SK-N-SH (cell line): Measurements from ENCODE around the gene OR2A5. TPM values are rescaled to one million over a fixed set of nuclear protein-coding genes. Genes with fewer than 3 reads are reported as not detected.

ENCODE experiments used
- CTCF ChIA-PET: fragments of 300-600, 350-600 bp; formaldehyde crosslinking; extraction: SDS; loops from one replicate; lab custom pipeline; 2021; lab: Yijun Ruan, JAX
- POLR2A ChIA-PET: fragments of 350-600 bp; sonication (Branson Sonifier 250); formaldehyde crosslinking; extraction: SDS; loops from one replicate; lab custom pipeline; 2020; ENCODE audit warnings: antibody characterized with exemption, inconsistent platforms; lab: Yijun Ruan, JAX
- DNase-seq: peaks from one replicate; pipeline ENCODE4 v3.0.0; 2012
- H2AFZ ChIP-seq: fragments of 200-600 bp; sonication (generic); 2 replicates; pipeline ENCODE4 v1.8.1; 2016; ENCODE audit warnings: antibody characterized with exemption, mild to moderate bottlenecking, low read depth
- H3F3A ChIP-seq: fragments of 200-600 bp; sonication (generic); replicated peaks from 2 replicates; pipeline ENCODE3; 2016; ENCODE audit warnings: antibody characterized with exemption, mild to moderate bottlenecking; ENCODE audit not compliant: insufficient read depth
- H3K27ac ChIP-seq, 2 experiments: fragments of 200-500 bp in 1 of 2; fragments of 200-600 bp in 1 of 2; sonication (Bioruptor generic) in 1 of 2; sonication (generic), shearing (Covaris generic) in 1 of 2; 2 replicates each; pipeline versions ENCODE4 v1.5.1 to v1.6.1; 2014 to 2016; ENCODE audit warnings: low read depth in 2 of 2, inconsistent platforms in 1 of 2, low read length in 1 of 2, mild to moderate bottlenecking in 1 of 2, mixed read lengths in 1 of 2
- H3K27me3 ChIP-seq: fragments of 200-600 bp; sonication (generic), shearing (Covaris generic); 2 replicates; pipeline ENCODE4 v1.6.1; 2016; ENCODE audit warnings: mixed run types; ENCODE audit not compliant: insufficient read depth
- H3K36me3 ChIP-seq, 2 experiments: fragments of 200-500 bp in 1 of 2; fragments of 200-600 bp in 1 of 2; sonication (Bioruptor generic) in 1 of 2; sonication (generic) in 1 of 2; replicated peaks in 1 of 2; 2 replicates each; pipeline versions ENCODE3 to v1.5.1; 2014 to 2016; ENCODE audit warnings: low read length in 1 of 2, mild to moderate bottlenecking in 1 of 2; ENCODE audit not compliant: insufficient read depth in 2 of 2, control insufficient read depth in 1 of 2
- H3K4me1 ChIP-seq, 2 experiments: fragments of 200-500 bp in 1 of 2; fragments of 200-600 bp in 1 of 2; sonication (Bioruptor generic) in 1 of 2; sonication (generic), shearing (Covaris generic) in 1 of 2; 2 replicates each; pipeline versions ENCODE4 v1.5.1 to v1.6.1; 2014 to 2016; ENCODE audit warnings: low read depth in 1 of 2, low read length in 1 of 2, mixed run types in 1 of 2; ENCODE audit not compliant: insufficient read depth in 2 of 2, control insufficient read depth in 1 of 2
- H3K4me2 ChIP-seq: fragments of 200-600 bp; sonication (generic), shearing (Covaris generic); 2 replicates; pipeline ENCODE4 v1.6.1; 2017; ENCODE audit warnings: mixed run types
- H3K4me3 ChIP-seq, 2 experiments: fragments of 200-500 bp in 1 of 2; fragments of 200-600 bp in 1 of 2; sonication (Bioruptor generic) in 1 of 2; sonication (generic), shearing (Covaris generic) in 1 of 2; 2 replicates each; pipeline versions ENCODE4 v1.5.1 to v1.8.1; 2014 to 2016; ENCODE audit warnings: low read depth in 2 of 2, inconsistent platforms in 1 of 2, low read length in 1 of 2, mild to moderate bottlenecking in 1 of 2, mixed read lengths in 1 of 2, moderate library complexity in 1 of 2
- H3K79me2 ChIP-seq: fragments of 200-600 bp; sonication (generic); 2 replicates; pipeline ENCODE4 v1.8.1; 2017; ENCODE audit warnings: mild to moderate bottlenecking; ENCODE audit not compliant: insufficient read depth
- H3K9ac ChIP-seq: fragments of 200-600 bp; sonication (generic); 2 replicates; pipeline ENCODE4 v1.6.1; 2017; ENCODE audit warnings: mixed run types
- H3K9me2 ChIP-seq: fragments of 200-600 bp; sonication (generic); 2 replicates; pipeline ENCODE4 v1.6.1; 2017; ENCODE audit warnings: mixed run types
- H3K9me3 ChIP-seq: fragments of 200-600 bp; sonication (generic); 2 replicates; pipeline ENCODE4 v1.6.1; 2017; ENCODE audit warnings: mixed run types, mild to moderate bottlenecking, moderate library complexity
- H4K20me1 ChIP-seq: fragments of 200-600 bp; sonication (generic); 2 replicates; pipeline ENCODE4 v1.6.1; 2017; ENCODE audit warnings: mild to moderate bottlenecking, mixed run types; ENCODE audit not compliant: insufficient read depth
- EZH2phosphoT487 ChIP-seq: fragments of 200-600 bp; sonication (generic); IDR thresholded peaks from 2 replicates; pipeline ENCODE4 v1.6.1; 2017; ENCODE audit warnings: low read depth, mixed run types, mild to moderate bottlenecking, antibody characterized with exemption, moderate library complexity, borderline replicate concordance
- GATA2 ChIP-seq: sonication (generic); formaldehyde crosslinking; IDR thresholded peaks from 2 replicates; pipeline ENCODE4 v1.5.0; 2020; ENCODE audit warnings: mild to moderate bottlenecking, missing genetic modification reagents
- MEF2A ChIP-seq: IDR thresholded peaks from 2 replicates; pipeline ENCODE4 v1.4.0; 2012; ENCODE audit warnings: low read depth, borderline replicate concordance
- NRF1 ChIP-seq: IDR thresholded peaks from 2 replicates; pipeline ENCODE4 v1.6.1; 2012; ENCODE audit warnings: low read depth, mild to moderate bottlenecking, low read length
- POLR2AphosphoS5 ChIP-seq: IDR thresholded peaks from 2 replicates; pipeline ENCODE4 v1.6.1; 2012; ENCODE audit warnings: low read depth, low read length
- RAD21 ChIP-seq: IDR thresholded peaks from 2 replicates; pipeline ENCODE4 v1.6.1; 2012; ENCODE audit warnings: mild to moderate bottlenecking, low read length
- RCOR1 ChIP-seq: fragments of 150-350 bp; IDR thresholded peaks from 2 replicates; pipeline ENCODE4 v1.6.1; 2017; ENCODE audit warnings: antibody characterized with exemption, low read length
- SMC3 ChIP-seq: IDR thresholded peaks from 2 replicates; pipeline ENCODE4 v1.6.1; 2012; ENCODE audit warnings: low read depth, low read length, improper control_type of control experiment
- YY1 ChIP-seq: IDR thresholded peaks from 2 replicates; pipeline ENCODE4 v1.4.0; 2012; ENCODE audit warnings: low read depth, mild to moderate bottlenecking
- WGBS: methylation state at CpG from one replicate; pipeline ENCODE4 v1.1.6; 2017; ENCODE audit warnings: low lambda C conversion rate; 5-methylcytosine and 5-hydroxymethylcytosine counted together
- polyA plus RNA-seq, 3 experiments: library from polyadenylated mRNA; depleted of rRNA; stranded (reverse); fragments of >200 nt; gene quantifications; 2 replicates each; pipeline ENCODE4 v1.2.3, GENCODE V29; 2012
- TF ChIP-seq, protein P1 (sequence below): fragments of 200-600 bp; sonication (generic); IDR thresholded peaks from 2 replicates; pipeline ENCODE4 v1.6.1; 2017; ENCODE audit warnings: antibody characterized with exemption, mild to moderate bottlenecking, moderate library complexity
- TF ChIP-seq, protein P2 (sequence below): IDR thresholded peaks from 2 replicates; pipeline ENCODE4 v1.6.1; 2012; ENCODE audit warnings: mild to moderate bottlenecking, low read depth, low read length, moderate library complexity

Gene OR2A5
- polyA plus RNA-seq, 1 of the 3 experiments (the other 2 are of a cell fraction), result not detected

DNA sequence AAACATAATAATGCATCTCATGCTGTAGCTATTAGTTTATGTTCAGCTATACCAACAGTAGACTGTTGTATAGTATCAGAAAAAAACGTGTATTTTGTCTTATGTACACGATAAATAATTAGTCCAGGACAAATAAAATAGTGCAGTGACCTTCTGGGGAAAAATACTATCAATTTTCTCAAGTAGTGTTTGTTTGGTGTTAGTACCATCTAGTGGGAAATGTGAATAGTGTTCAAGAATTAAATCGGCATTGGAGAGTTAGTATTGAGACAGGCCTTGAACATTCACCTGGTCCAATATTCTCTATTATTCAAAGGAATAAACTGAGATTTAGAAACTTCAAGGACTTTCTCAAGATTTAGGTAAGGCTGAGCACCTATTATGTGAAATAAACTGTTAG, 21.7 kb upstream of the OR2A5 start:
- Histone ChIP-seq H3K9me3 (no peaks in the 10 kb centered on the region), H3K79me2 (no peaks in the 10 kb centered on the region), H3K4me2 (no peak overlapping the region), H3K9ac (no peak overlapping the region), H3K9me2 (no peaks in the 10 kb centered on the region), H3F3A (no peaks in the 10 kb centered on the region), H3K27ac (no peak overlapping the region), H3K27me3 (peaks cover 9% of the 10 kb centered on the region; the same call in 1 of the 2 replicates), H2AFZ (no peak overlapping the region), H3K36me3 (no peaks in the 10 kb centered on the region), H3K4me1 (no peaks in the 10 kb centered on the region; a peak in 1 of 4 replicates), H3K4me3 (no peak overlapping the region), H4K20me1 (no peaks in the 10 kb centered on the region)
- DNase-seq, result peak; percentile 27
- ChIA-PET POLR2A (no interaction called here), CTCF (interaction anchor here (0.5 to 1.6 kb wide), 6 partner anchors 10 to 299 kb away, joined by 3 to 7 read pairs (median 3); partner anchors contain the start of gene OR2F2)
- 2% methylated on average over 3 of the region's 3 CpGs for WGBS
- TF ChIP-seq SMC3 (peak; percentile 72), RAD21 (peak; percentile 86), YY1 (no peak), MEF2A (no peak), NRF1 (no peak)
- TF ChIP-seq, protein P1, sequence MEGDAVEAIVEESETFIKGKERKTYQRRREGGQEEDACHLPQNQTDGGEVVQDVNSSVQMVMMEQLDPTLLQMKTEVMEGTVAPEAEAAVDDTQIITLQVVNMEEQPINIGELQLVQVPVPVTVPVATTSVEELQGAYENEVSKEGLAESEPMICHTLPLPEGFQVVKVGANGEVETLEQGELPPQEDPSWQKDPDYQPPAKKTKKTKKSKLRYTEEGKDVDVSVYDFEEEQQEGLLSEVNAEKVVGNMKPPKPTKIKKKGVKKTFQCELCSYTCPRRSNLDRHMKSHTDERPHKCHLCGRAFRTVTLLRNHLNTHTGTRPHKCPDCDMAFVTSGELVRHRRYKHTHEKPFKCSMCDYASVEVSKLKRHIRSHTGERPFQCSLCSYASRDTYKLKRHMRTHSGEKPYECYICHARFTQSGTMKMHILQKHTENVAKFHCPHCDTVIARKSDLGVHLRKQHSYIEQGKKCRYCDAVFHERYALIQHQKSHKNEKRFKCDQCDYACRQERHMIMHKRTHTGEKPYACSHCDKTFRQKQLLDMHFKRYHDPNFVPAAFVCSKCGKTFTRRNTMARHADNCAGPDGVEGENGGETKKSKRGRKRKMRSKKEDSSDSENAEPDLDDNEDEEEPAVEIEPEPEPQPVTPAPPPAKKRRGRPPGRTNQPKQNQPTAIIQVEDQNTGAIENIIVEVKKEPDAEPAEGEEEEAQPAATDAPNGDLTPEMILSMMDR, result peak; percentile 78

DNA sequence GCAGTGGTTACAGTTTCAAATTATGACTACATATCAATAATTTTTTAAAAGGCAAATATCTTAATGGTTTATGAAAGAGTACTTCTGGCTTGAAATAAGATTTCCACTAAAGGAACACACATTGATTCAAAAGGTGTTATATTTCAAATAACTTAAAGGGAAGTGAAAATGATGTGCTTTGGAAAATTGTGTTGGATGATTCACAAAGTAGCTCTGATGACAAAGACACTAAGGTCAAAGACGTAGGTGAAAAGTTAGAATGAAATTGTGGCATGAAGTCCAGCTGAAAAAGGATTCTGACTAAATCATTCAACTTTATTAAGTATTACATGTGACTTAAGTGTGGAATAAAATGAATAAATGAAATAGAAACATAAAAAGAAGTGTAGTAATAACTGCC, 20.8 kb upstream of the OR2A5 start:
- Histone ChIP-seq H3K4me2 (no peak overlapping the region), H3K9me3 (no peaks in the 10 kb centered on the region), H3K9ac (no peak overlapping the region), H3F3A (no peaks in the 10 kb centered on the region), H3K27ac (no peak overlapping the region), H3K9me2 (no peaks in the 10 kb centered on the region), H4K20me1 (no peaks in the 10 kb centered on the region), H3K27me3 (peaks cover 16% of the 10 kb centered on the region; the same call in 1 of the 2 replicates)
- CTCF ChIA-PET, result interaction anchor here (0.8 to 1.4 kb wide), 7 partner anchors 10 to 300 kb away, joined by 3 to 5 read pairs (median 4); partner anchors contain the start of gene TCAF1
- POLR2A ChIA-PET, result no interaction called here
- DNase-seq, result no peak
- TF ChIP-seq GATA2 (CRISPR knock-in tag) (no peak), MEF2A (no peak), EZH2phosphoT487 (no peak), POLR2AphosphoS5 (no peak), RCOR1 (no peak)
- TF ChIP-seq, protein P2, sequence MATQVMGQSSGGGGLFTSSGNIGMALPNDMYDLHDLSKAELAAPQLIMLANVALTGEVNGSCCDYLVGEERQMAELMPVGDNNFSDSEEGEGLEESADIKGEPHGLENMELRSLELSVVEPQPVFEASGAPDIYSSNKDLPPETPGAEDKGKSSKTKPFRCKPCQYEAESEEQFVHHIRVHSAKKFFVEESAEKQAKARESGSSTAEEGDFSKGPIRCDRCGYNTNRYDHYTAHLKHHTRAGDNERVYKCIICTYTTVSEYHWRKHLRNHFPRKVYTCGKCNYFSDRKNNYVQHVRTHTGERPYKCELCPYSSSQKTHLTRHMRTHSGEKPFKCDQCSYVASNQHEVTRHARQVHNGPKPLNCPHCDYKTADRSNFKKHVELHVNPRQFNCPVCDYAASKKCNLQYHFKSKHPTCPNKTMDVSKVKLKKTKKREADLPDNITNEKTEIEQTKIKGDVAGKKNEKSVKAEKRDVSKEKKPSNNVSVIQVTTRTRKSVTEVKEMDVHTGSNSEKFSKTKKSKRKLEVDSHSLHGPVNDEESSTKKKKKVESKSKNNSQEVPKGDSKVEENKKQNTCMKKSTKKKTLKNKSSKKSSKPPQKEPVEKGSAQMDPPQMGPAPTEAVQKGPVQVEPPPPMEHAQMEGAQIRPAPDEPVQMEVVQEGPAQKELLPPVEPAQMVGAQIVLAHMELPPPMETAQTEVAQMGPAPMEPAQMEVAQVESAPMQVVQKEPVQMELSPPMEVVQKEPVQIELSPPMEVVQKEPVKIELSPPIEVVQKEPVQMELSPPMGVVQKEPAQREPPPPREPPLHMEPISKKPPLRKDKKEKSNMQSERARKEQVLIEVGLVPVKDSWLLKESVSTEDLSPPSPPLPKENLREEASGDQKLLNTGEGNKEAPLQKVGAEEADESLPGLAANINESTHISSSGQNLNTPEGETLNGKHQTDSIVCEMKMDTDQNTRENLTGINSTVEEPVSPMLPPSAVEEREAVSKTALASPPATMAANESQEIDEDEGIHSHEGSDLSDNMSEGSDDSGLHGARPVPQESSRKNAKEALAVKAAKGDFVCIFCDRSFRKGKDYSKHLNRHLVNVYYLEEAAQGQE, result no peak
- TF ChIP-seq, all 33 proteins: peak for 0
- H3K4me1 ChIP-seq, result no peaks in the 10 kb centered on the region; a peak in 1 of 4 replicates
- no peaks in the 10 kb centered on the region for H3K36me3 ChIP-seq
- no peak overlapping the region for H2AFZ ChIP-seq
- H3K79me2 ChIP-seq, result no peaks in the 10 kb centered on the region
- H3K4me3 ChIP-seq, result no peak overlapping the region
- 10% methylated on average over 1 of the region's 1 CpG for WGBS
